ENCODE data around the gene DNTT. TPM values are rescaled to one million over a fixed set of nuclear protein-coding genes. Genes with fewer than 3 reads are reported as not detected.

Gene DNTT
- total RNA-seq, 1 donor from 2014 or later = not detected

DNA sequence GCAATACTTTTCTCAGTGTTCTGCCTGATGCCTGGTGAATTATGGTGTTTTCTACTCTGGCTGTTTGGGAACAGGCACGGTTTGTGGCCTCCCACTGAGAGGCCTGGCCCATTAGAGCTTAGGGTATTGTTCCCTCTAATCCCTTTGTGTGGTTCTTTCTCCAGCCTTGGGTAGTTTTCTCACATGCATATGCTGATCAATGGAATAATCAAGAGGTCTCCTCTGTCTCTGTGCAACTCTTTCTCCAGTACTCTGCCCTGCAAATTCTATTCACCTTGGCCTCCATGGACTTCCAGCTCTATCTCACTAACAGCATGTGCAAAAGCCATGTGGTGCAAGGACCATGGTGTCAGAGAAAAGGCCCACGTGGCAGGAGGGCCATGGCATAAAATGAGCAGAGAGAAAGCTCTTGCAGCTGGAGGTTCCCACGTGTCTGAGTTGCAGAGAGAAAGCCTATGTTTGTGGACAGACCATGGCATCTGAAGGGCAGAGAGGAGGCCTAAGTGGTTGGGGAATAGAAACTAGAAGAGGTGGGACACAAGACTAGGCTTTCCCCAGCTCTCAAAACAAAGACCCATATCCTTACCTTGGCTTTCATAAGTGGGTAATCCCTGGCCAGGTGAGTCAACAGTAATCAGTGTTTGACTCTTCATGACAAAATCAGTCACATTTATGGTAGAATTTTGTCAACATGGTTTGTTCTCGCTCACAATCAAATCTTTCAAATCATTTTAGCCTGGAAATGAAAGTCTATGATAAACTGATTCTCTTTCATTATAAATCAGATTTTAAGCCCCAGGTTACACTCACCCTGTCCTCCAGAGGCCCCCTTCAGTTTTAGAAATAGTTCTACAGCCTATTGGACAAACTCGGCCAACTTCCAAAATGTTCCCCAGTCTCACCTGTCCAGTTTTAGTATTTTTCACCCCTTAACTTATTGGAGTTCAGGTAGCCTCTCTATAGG, 37.3 kb downstream of the DNTT start:
- Histone ChIP-seq H3K9me3 (replicated peaks) (peaks cover 12% of the 10 kb centered on the region), H3K27ac (replicated peaks) (no peak overlapping the region), H3K27me3 (ENCODE audit: low read depth) (no peaks in the 10 kb centered on the region), H3K4me3 (no peak overlapping the region), H3K36me3 (no peaks in the 10 kb centered on the region), H3K4me1 (peaks cover 10% of the 10 kb centered on the region)
- TF ChIP-seq, protein P1, sequence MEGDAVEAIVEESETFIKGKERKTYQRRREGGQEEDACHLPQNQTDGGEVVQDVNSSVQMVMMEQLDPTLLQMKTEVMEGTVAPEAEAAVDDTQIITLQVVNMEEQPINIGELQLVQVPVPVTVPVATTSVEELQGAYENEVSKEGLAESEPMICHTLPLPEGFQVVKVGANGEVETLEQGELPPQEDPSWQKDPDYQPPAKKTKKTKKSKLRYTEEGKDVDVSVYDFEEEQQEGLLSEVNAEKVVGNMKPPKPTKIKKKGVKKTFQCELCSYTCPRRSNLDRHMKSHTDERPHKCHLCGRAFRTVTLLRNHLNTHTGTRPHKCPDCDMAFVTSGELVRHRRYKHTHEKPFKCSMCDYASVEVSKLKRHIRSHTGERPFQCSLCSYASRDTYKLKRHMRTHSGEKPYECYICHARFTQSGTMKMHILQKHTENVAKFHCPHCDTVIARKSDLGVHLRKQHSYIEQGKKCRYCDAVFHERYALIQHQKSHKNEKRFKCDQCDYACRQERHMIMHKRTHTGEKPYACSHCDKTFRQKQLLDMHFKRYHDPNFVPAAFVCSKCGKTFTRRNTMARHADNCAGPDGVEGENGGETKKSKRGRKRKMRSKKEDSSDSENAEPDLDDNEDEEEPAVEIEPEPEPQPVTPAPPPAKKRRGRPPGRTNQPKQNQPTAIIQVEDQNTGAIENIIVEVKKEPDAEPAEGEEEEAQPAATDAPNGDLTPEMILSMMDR (IDR thresholded peaks at IDR 0.05; ENCODE audit: borderline replicate concordance) = no peak
- no peak for DNase-seq
- intact Hi-C loops (cut with micrococcal nuclease) = no loop called here

DNA sequence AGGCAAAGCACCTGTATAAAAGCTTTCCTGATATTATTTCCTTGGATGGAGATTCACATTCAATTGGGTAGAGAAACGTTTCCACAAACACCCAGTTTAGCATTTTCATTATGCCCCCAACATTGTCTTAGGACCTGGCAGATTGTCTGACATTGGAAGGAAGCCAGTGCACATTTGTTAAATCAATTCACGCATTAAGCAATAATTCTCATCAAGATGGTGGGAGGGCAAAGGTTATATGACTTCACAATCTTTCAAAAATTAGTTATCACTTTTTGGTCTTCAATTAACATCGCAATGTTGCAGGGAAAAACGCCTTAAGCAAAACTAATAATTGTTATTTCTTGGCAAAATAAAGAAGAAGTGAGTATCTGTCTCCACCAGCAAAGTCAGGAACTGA, 38.2 kb downstream of the DNTT start:
- H3K4me3 ChIP-seq = no peak overlapping the region
- no peak for DNase-seq
- peaks cover 20% of the 10 kb centered on the region for H3K9me3 ChIP-seq (replicated peaks)
- H3K4me1 ChIP-seq = peaks cover 10% of the 10 kb centered on the region
- H3K27ac ChIP-seq (replicated peaks) = no peak overlapping the region
- TF ChIP-seq, protein P1 (IDR thresholded peaks at IDR 0.05; ENCODE audit: borderline replicate concordance) = no peak
- H3K36me3 ChIP-seq = no peaks in the 10 kb centered on the region
- intact Hi-C loops (cut with micrococcal nuclease) = no loop called here
- H3K27me3 ChIP-seq (ENCODE audit: low read depth) = no peaks in the 10 kb centered on the region

DNA sequence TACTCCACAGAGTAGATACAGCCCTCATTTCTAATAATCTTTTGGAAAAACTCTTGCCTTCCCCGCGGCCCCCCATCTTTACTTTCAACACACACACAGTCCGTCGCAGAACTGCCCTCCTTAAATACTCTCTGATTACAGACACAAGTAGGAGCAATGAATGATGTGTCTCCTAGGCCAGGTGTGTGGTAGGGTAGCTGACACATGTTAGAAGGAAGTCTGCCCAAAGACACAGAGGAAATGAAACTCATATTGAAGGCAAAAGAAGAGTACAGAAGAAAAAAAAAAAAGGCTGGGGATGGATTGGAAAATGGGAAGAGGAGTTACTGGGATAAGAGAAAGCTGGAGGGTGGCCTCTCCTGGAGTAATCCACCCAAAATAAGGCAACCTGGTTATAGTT, 39.9 kb downstream of the DNTT start:
- H3K27ac ChIP-seq (replicated peaks) = no peak overlapping the region
- H3K27me3 ChIP-seq (ENCODE audit: low read depth) = no peaks in the 10 kb centered on the region
- no peak overlapping the region for H3K4me3 ChIP-seq
- H3K4me1 ChIP-seq = peaks cover 9% of the 10 kb centered on the region
- TF ChIP-seq, protein P1 (IDR thresholded peaks at IDR 0.05; ENCODE audit: borderline replicate concordance) = no peak
- H3K9me3 ChIP-seq (replicated peaks) = peaks cover 20% of the 10 kb centered on the region
- intact Hi-C loops (cut with micrococcal nuclease) = no loop called here
- no peak for DNase-seq
- no peaks in the 10 kb centered on the region for H3K36me3 ChIP-seq

DNA sequence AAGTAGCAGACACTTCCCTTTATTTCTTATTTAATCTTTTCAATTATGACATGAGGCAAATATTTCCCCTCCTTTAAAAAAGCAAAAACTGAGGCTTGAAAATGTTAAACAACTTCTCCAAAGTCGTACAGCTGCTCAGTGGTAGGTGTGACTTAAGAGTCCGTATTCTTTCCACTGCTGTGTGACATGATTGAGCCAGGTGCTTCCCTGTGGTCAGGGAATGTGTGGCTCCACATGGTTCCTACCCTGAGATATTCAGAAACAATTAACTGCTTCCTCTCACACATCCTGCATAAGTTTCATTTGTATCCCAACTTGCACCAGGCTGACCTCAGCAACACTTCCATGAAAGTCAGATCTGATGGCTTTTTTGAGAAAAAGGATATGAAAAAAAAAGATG, 41.0 kb downstream of the DNTT start:
- Histone ChIP-seq H3K36me3 (no peaks in the 10 kb centered on the region), H3K27ac (replicated peaks) (no peak overlapping the region), H3K27me3 (ENCODE audit: low read depth) (no peaks in the 10 kb centered on the region), H3K4me3 (no peak overlapping the region), H3K4me1 (no peaks in the 10 kb centered on the region), H3K9me3 (replicated peaks) (peaks cover 20% of the 10 kb centered on the region)
- intact Hi-C loops (cut with micrococcal nuclease) = no loop called here
- no peak for DNase-seq
- TF ChIP-seq, protein P1 (IDR thresholded peaks at IDR 0.05; ENCODE audit: borderline replicate concordance) = no peak

DNA sequence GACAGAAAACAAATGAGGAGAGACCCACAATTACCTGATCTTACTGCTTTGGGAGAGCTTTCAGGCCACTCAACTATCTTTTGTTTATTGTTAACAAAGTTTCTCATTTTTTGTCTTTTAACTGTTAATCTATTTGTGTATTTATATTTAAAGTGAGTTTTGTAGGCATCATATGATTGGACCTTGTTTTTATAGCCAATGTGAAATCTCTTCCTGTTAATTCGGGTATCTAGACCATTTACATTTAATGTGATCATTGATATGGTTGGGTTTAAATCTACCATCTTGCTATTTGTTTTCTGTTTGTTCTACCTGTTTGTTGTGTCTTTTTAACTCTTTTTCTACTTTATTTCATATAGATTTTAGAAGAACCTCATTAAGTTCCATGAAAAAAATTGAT, 42.1 kb downstream of the DNTT start:
- Histone ChIP-seq H3K27ac (replicated peaks) (no peak overlapping the region), H3K9me3 (replicated peaks) (peaks cover 20% of the 10 kb centered on the region), H3K4me3 (no peak overlapping the region), H3K36me3 (no peaks in the 10 kb centered on the region), H3K27me3 (ENCODE audit: low read depth) (no peaks in the 10 kb centered on the region), H3K4me1 (no peaks in the 10 kb centered on the region)
- no peak for DNase-seq
- TF ChIP-seq, protein P1 (IDR thresholded peaks at IDR 0.05; ENCODE audit: borderline replicate concordance) = no peak
- intact Hi-C loops (cut with micrococcal nuclease) = no loop called here

Measured in left ventricle myocardium inferior (tissue), 1 donor.